OCI-LY1 (cell line): ENCODE results near the gene OLFM1.

Experiments used
- H2AFZ ChIP-seq: fragments of 200-600 bp; sonication (generic), shearing (Covaris generic); 2 replicates; pipeline ENCODE4 v1.6.0; 2014; ENCODE audit warnings: antibody characterized with exemption, mild to moderate bottlenecking, low read length
- H3F3A ChIP-seq: fragments of 200-600 bp; sonication (generic), shearing (Covaris generic); 2 replicates; pipeline ENCODE4 v1.6.0; 2014; ENCODE audit warnings: mild to moderate bottlenecking, antibody characterized with exemption, low read length, moderate library complexity; ENCODE audit not compliant: insufficient read depth
- H3K27ac ChIP-seq: fragments of 200-600 bp; sonication (generic); 2 replicates; pipeline ENCODE4 v1.5.1; 2014; ENCODE audit warnings: low read length, mixed run types, mild to moderate bottlenecking, low read depth; ENCODE audit not compliant: poor library complexity, severe bottlenecking
- H3K27me3 ChIP-seq: fragments of 200-600 bp; sonication (generic); 2 replicates; pipeline ENCODE4 v1.6.0; 2014; ENCODE audit warnings: antibody characterized with exemption, mild to moderate bottlenecking, low read length, moderate library complexity; ENCODE audit not compliant: insufficient read depth
- H3K36me3 ChIP-seq: fragments of 200-600 bp; sonication (generic); 2 replicates; pipeline ENCODE4 v1.6.1; 2014; ENCODE audit warnings: mild to moderate bottlenecking, antibody characterized with exemption, low read length, moderate library complexity, mixed read lengths; ENCODE audit not compliant: insufficient read depth
- H3K4me1 ChIP-seq: fragments of 200-600 bp; sonication (generic); 2 replicates; pipeline ENCODE4 v1.5.1; 2014; ENCODE audit warnings: mild to moderate bottlenecking, low read length, moderate library complexity; ENCODE audit not compliant: insufficient read depth, severe bottlenecking
- H3K4me2 ChIP-seq: fragments of 200-600 bp; sonication (generic), shearing (Covaris generic); 2 replicates; pipeline ENCODE4 v1.6.1; 2014; ENCODE audit warnings: low read length
- H3K4me3 ChIP-seq: fragments of 200-600 bp; sonication (generic); 2 replicates; pipeline ENCODE4 v1.5.1; 2014; ENCODE audit warnings: low read length, low read depth, mild to moderate bottlenecking, mixed read lengths; ENCODE audit not compliant: poor library complexity, severe bottlenecking
- H3K79me2 ChIP-seq: fragments of 200-600 bp; shearing (Covaris generic); 2 replicates; pipeline ENCODE4 v1.6.1; 2016; ENCODE audit warnings: mixed run types, low read length, mixed read lengths; ENCODE audit not compliant: insufficient read depth
- H3K9ac ChIP-seq: fragments of 200-600 bp; sonication (generic), shearing (Covaris generic); 2 replicates; pipeline ENCODE4 v1.6.1; 2014; ENCODE audit warnings: mild to moderate bottlenecking, low read length, mixed read lengths
- H3K9me2 ChIP-seq: fragments of 200-600 bp; sonication (generic), shearing (Covaris generic); 2 replicates; pipeline ENCODE4 v1.6.1; 2014; ENCODE audit warnings: low read depth, mild to moderate bottlenecking, low read length, mixed read lengths
- H3K9me3 ChIP-seq: fragments of 200-600 bp; shearing (Covaris generic); 2 replicates; pipeline ENCODE4 v1.6.1; 2014; ENCODE audit warnings: low read length, mixed read lengths
- H4K20me1 ChIP-seq: fragments of 200-600 bp; sonication (generic), shearing (Covaris generic); 2 replicates; pipeline ENCODE4 v1.6.0; 2016; ENCODE audit warnings: mild to moderate bottlenecking, low read length; ENCODE audit not compliant: insufficient read depth
- CTCF ChIP-seq: fragments of 200-600 bp; sonication (generic), shearing (Covaris generic); IDR thresholded peaks from 2 replicates; pipeline ENCODE4 v1.5.1; 2017; ENCODE audit warnings: mild to moderate bottlenecking, antibody characterized with exemption, low read length, moderate library complexity, mixed read lengths
- EZH2 ChIP-seq: fragments of 200-600 bp; sonication (generic), shearing (Covaris generic); IDR thresholded peaks from 2 replicates; pipeline ENCODE4 v1.8.0; 2017; ENCODE audit warnings: borderline replicate concordance, mixed run types, mild to moderate bottlenecking, antibody characterized with exemption, low read length, moderate library complexity, mixed read lengths

The OLFM1 gene

DNA sequence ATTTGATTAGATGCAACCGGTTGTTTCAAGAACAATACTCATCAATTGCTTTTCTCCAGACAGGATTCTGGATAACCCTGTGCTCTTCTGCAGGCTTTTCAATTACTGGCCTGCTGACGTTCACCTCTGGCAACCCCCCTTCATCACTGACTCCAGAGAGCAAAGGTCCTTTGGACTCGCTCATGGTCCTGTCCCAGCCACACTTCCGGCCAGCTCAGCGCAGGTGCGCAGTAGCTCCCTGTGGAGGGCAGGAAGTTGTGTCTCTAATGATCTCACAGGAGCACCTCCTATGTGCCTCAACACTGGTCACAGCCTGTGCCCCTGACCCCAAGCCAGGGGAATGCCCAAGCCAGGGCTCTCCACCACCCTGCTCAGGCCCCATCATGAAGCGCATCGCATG is 44.0 kb downstream of the OLFM1 start:
- Histone ChIP-seq H3K4me1 (no peaks in the 10 kb centered on the region), H3K27me3 (peaks cover 7% of the 10 kb centered on the region; the same call in 1 of the 2 replicates), H2AFZ (no peak overlapping the region), H3K36me3 (no peaks in the 10 kb centered on the region), H3K4me2 (no peak overlapping the region), H3K27ac (no peak overlapping the region), H3K9me3 (no peaks in the 10 kb centered on the region), H3F3A (no peaks in the 10 kb centered on the region), H3K9me2 (no peaks in the 10 kb centered on the region), H3K9ac (no peak overlapping the region), H4K20me1 (no peaks in the 10 kb centered on the region), H3K79me2 (no peaks in the 10 kb centered on the region), H3K4me3 (no peak overlapping the region)
- TF ChIP-seq EZH2 (no peak), CTCF (no peak)

GRCh38 chr9:135132008-135132407 is 44.5 kb downstream of the OLFM1 start:
- TF ChIP-seq CTCF (no peak), EZH2 (no peak)
- H3K36me3 ChIP-seq, result no peaks in the 10 kb centered on the region

DNA sequence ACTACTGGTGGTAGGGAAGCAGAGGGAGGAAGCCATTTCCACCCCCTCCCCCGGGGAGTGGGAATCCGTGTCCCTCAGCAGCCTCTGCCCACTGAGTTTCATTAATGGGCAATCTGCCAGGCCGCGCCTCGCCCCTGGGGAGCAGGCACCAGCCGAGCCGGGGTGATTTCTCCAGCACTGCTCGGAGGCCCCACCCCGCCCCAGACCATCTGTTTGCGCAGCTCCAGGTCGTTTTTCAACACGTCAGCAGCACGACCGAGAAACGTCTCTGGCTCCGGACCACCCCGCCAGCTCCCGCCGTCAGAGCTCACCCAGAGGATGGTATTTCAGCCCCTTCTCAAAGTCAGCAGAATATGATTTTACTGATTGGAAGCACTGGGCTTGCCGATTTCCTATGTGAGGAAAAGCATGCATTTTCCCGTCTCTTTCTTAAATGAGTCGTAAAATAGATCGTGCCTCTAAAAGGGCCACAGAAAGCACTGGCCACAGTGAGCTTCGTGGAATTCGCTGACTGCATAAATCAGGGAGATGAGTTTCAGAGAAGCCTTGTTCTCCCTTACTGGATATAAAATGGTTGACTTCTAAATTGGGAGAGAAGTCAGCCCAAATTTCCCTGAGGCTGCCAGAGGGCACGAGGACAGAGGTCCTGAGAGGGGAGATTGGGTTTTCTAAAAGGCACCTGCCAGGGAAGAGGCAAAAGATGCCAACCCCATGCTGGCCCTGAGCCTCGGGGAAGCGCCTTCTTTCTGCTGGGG is 47.0 kb downstream of the OLFM1 start:
- Histone ChIP-seq H3K27me3 (peaks cover 11% of the 10 kb centered on the region; the same call in 1 of the 2 replicates), H3K27ac (no peak overlapping the region), H2AFZ (no peak overlapping the region), H3K9ac (no peak overlapping the region), H3F3A (no peaks in the 10 kb centered on the region), H3K36me3 (no peaks in the 10 kb centered on the region), H3K4me2 (no peak overlapping the region), H4K20me1 (no peaks in the 10 kb centered on the region), H3K9me3 (no peaks in the 10 kb centered on the region), H3K4me1 (no peaks in the 10 kb centered on the region), H3K4me3 (no peak overlapping the region), H3K9me2 (no peaks in the 10 kb centered on the region), H3K79me2 (no peaks in the 10 kb centered on the region)
- no peak for TF ChIP-seq EZH2
- no peak for TF ChIP-seq CTCF

More at GRCh38 chr9:135132008-135132407, 44.5 kb downstream of the OLFM1 start:
- Histone ChIP-seq H3F3A (no peaks in the 10 kb centered on the region), H3K4me1 (no peaks in the 10 kb centered on the region), H3K27ac (no peak overlapping the region), H3K9me2 (no peaks in the 10 kb centered on the region), H3K4me3 (no peak overlapping the region), H3K27me3 (peaks cover 7% of the 10 kb centered on the region; the same call in 1 of the 2 replicates), H3K9ac (no peak overlapping the region), H4K20me1 (no peaks in the 10 kb centered on the region), H3K4me2 (no peak overlapping the region), H2AFZ (no peak overlapping the region), H3K79me2 (no peaks in the 10 kb centered on the region), H3K9me3 (no peaks in the 10 kb centered on the region)
